ENCODE data around the gene USP53. TPM values are rescaled to one million over a fixed set of nuclear protein-coding genes. Genes with fewer than 3 reads are reported as not detected.
"Not testable (repeated sequence)": the region's sequence is repeated elsewhere in the genome, so short reads cannot be mapped to it uniquely, and the experiment has no call there.

The USP53 gene
- total RNA-seq, 4 donors from 2014 or later, result 42.5 to 113 (median 68.3) TPM

DNA sequence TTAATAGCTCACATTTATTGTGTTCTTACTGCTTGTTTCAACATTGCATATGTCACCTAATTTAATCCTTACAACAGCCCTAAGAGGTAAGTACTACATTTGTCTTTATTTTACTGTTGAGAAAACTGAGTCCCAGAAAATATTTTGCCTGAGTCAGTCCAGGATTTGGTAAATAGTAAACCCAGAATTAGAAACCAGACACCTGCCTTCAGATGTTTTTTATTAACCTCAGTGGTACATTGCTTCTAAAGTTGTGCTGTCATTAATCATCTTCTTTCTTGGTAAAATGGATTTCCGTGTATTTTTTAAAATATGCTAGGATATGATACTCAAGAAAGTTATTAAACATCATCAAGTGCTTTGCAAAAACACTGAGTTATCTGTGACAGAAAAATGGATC is 31.4 kb downstream of the USP53 start:
- Histone ChIP-seq H3K9me3 (no peaks in the 10 kb centered on the region), H3K4me3 (replicated peaks in 1 of 3) (no peak overlapping the region), H3K4me1 (no peaks in the 10 kb centered on the region), H3K27me3 (no peaks in the 10 kb centered on the region), H3K36me3 (peaks cover 0 to 6% of the 10 kb centered on the region in 2 donors), H3K27ac (no peak overlapping the region)
- intact Hi-C loops (cut with DNase I), result no loop called here
- TF ChIP-seq, protein P1, sequence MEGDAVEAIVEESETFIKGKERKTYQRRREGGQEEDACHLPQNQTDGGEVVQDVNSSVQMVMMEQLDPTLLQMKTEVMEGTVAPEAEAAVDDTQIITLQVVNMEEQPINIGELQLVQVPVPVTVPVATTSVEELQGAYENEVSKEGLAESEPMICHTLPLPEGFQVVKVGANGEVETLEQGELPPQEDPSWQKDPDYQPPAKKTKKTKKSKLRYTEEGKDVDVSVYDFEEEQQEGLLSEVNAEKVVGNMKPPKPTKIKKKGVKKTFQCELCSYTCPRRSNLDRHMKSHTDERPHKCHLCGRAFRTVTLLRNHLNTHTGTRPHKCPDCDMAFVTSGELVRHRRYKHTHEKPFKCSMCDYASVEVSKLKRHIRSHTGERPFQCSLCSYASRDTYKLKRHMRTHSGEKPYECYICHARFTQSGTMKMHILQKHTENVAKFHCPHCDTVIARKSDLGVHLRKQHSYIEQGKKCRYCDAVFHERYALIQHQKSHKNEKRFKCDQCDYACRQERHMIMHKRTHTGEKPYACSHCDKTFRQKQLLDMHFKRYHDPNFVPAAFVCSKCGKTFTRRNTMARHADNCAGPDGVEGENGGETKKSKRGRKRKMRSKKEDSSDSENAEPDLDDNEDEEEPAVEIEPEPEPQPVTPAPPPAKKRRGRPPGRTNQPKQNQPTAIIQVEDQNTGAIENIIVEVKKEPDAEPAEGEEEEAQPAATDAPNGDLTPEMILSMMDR (IDR thresholded peaks at IDR 0.05), result no peak
- no peak for TF ChIP-seq POLR2A (IDR thresholded peaks at IDR 0.05)
- 75 to 83% methylated on average over 1 of the region's 1 CpG for WGBS, 2 donors
- no peak for DNase-seq

- H3K4me3 ChIP-seq (replicated peaks in 1 of 3), result no peak overlapping the region
- no peak for DNase-seq
- 76 to 80% methylated on average over 3 of the region's 3 CpGs for WGBS, 2 donors
- no peaks in the 10 kb centered on the region for H3K27me3 ChIP-seq
- no peak overlapping the region for H3K27ac ChIP-seq
- H3K36me3 ChIP-seq, result peaks cover 0 to 10% of the 10 kb centered on the region in 2 donors
- intact Hi-C loops (cut with DNase I), result no loop called here
- TF ChIP-seq, protein P1 (IDR thresholded peaks at IDR 0.05), result no peak
- no peak for TF ChIP-seq POLR2A (IDR thresholded peaks at IDR 0.05)
- no peaks in the 10 kb centered on the region for H3K4me1 ChIP-seq
- H3K9me3 ChIP-seq, result no peaks in the 10 kb centered on the region
Measured at GRCh38 chr4:119244344-119244743, 31.8 kb downstream of the USP53 start.

GRCh38 chr4:119244832-119245231 is 32.3 kb downstream of the USP53 start:
- no peaks in the 10 kb centered on the region for H3K27me3 ChIP-seq
- no peak overlapping the region for H3K27ac ChIP-seq
- H3K4me1 ChIP-seq, result no peaks in the 10 kb centered on the region
- no peak for DNase-seq
- peaks cover 0 to 7% of the 10 kb centered on the region in 2 donors for H3K36me3 ChIP-seq
- intact Hi-C loops (cut with DNase I), result no loop called here
- no peaks in the 10 kb centered on the region for H3K9me3 ChIP-seq
- no peak for TF ChIP-seq POLR2A (IDR thresholded peaks at IDR 0.05)
- TF ChIP-seq, protein P1 (IDR thresholded peaks at IDR 0.05), result no peak
- no peak overlapping the region for H3K4me3 ChIP-seq (replicated peaks in 1 of 3)

GRCh38 chr4:119246177-119246733 is 33.7 kb downstream of the USP53 start:
- no peaks in the 10 kb centered on the region for H3K9me3 ChIP-seq
- intact Hi-C loops (cut with DNase I), result no loop called here
- no peak for DNase-seq
- TF ChIP-seq, protein P1 (IDR thresholded peaks at IDR 0.05), result no peak
- 88 to 90% methylated on average over 5 of the region's 5 CpGs for WGBS, 2 donors
- peaks cover 0 to 15% of the 10 kb centered on the region in 2 donors for H3K36me3 ChIP-seq
- no peak overlapping the region for H3K27ac ChIP-seq
- no peak overlapping the region for H3K4me3 ChIP-seq (replicated peaks in 1 of 3)
- H3K4me1 ChIP-seq, result no peaks in the 10 kb centered on the region
- H3K27me3 ChIP-seq, result no peaks in the 10 kb centered on the region

DNA sequence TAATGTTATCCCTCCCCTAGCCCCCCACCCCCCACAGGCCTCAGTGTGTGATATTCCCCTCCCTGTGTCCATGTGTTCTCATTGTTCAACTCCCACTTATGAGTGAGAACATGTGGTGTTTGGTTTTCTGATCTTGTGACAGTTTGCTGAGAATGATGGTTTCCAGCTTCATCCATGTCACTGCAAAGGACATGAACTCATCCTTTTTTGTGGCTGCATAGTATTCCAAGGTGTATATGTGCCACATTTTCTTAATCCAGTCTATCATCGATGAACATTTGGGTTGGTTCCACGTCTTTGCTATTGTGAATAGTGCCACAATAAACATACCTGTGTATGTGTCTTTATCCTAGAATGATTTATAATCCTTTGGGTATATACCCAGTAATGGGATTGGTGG is 38.5 kb downstream of the USP53 start:
- DNase-seq; H3K4me3 ChIP-seq (replicated peaks in 1 of 3); H3K27ac ChIP-seq; intact Hi-C loops (cut with DNase I); H3K4me1 ChIP-seq; H3K27me3 ChIP-seq; H3K9me3 ChIP-seq: not testable (repeated sequence)
- WGBS, 2 donors, result 100% methylated on average over 2 of the region's 2 CpGs
- H3K36me3 ChIP-seq, result peaks cover 5 to 22% of the 10 kb centered on the region in 2 donors

DNA sequence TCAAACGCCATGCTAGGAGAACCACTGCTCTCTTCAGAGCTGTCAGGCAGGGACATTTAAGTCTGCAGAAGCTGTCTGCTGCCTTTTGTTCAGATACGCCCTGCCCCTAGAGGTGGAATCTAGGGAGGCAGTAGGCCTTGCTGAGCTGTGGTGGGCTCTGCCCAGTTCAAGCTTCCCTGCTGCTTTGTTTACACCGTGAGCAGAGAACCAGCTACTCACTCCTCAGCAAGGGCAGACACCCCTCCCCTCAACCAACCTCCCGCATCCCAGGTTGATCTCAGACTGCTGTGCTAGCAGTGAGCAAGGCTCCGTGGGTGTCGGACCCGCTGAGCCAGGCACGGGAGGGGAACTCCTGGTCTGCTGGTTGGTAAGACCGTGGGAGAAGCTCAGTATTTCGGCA is 42.7 kb downstream of the USP53 start:
- H3K27ac ChIP-seq; H3K4me1 ChIP-seq; intact Hi-C loops (cut with DNase I); H3K4me3 ChIP-seq (replicated peaks in 1 of 3); H3K9me3 ChIP-seq; H3K27me3 ChIP-seq; DNase-seq: not testable (repeated sequence)
- 86 to 87% methylated on average over 8 to 10 of the region's 10 CpGs for WGBS, 2 donors
- H3K36me3 ChIP-seq, result peaks cover 15 to 20% of the 10 kb centered on the region in 2 donors

Data from thyroid gland (tissue), 4 donors.